Sigmoid colon (tissue), 7 donors: ENCODE measurements around the gene WDR81. TPM values are rescaled to one million over a fixed set of nuclear protein-coding genes. Genes with fewer than 3 reads are reported as not detected.
A peak's percentile ranks its signal among the peaks of the same experiment; 100 is the strongest.
"Not testable (repeated sequence)": the region's sequence is repeated elsewhere in the genome, so short reads cannot be mapped to it uniquely, and the experiment has no call there.

Source experiments
- DNase-seq: peaks from one replicate; pipeline ENCODE4 v3.0.0-alpha.2; 2019
- H3K27ac ChIP-seq, 4 donors: fragments of 200-600 bp; sonication (generic); one replicate each; pipeline ENCODE4 v1.5.1; 2016 to 2019; ENCODE audit warnings: mild to moderate bottlenecking in 1 of 4
- H3K27me3 ChIP-seq, 3 donors: fragments of 200-600 bp; sonication (generic); one replicate each; pipeline ENCODE4 v1.5.1; 2019; ENCODE audit warnings: mild to moderate bottlenecking in 1 of 3
- H3K36me3 ChIP-seq, 4 donors: fragments of 200-600 bp; sonication (generic); one replicate each; pipeline ENCODE4 v1.5.1; 2016 to 2019
- H3K4me1 ChIP-seq, 4 donors: fragments of 200-600 bp; sonication (generic); one replicate each; pipeline ENCODE4 v1.5.1; 2017 to 2019
- H3K4me3 ChIP-seq, 4 donors: fragments of 200-600 bp; sonication (generic); one replicate each; pipeline ENCODE4 v1.5.1; 2017 to 2019; ENCODE audit warnings: mild to moderate bottlenecking in 2 of 4, moderate library complexity in 1 of 4
- H3K9me3 ChIP-seq, 4 donors: fragments of 200-600 bp in 3 of 4; sonication (generic) in 3 of 4; one replicate each; pipeline versions ENCODE4 v1.5.1 to v1.6.1; 2013 to 2019
- CTCF ChIP-seq, 4 experiments: fragments of 450-650 bp in 3 of 4; fragments of 200-600 bp in 1 of 4; IDR thresholded peaks; one replicate each; pipeline ENCODE4 v1.5.1; 2016 to 2019; ENCODE audit warnings: antibody characterized with exemption in 4 of 4, mild to moderate bottlenecking in 3 of 4, moderate library complexity in 2 of 4
- EP300 ChIP-seq, 4 donors: sonication (generic); formaldehyde crosslinking; IDR thresholded peaks; one replicate each; pipeline ENCODE4 v1.6.1; 2017; ENCODE audit warnings: antibody characterized with exemption in 4 of 4
- POLR2A ChIP-seq, 2 donors: fragments of 450-650 bp; IDR thresholded peaks; one replicate each; pipeline ENCODE4 v1.6.1; 2016; ENCODE audit warnings: antibody characterized with exemption in 2 of 2, mild to moderate bottlenecking in 2 of 2, moderate library complexity in 2 of 2
- POLR2AphosphoS5 ChIP-seq, 4 donors: sonication (generic); formaldehyde crosslinking; IDR thresholded peaks; one replicate each; pipeline ENCODE4 v1.6.1; 2017; ENCODE audit warnings: antibody characterized with exemption in 4 of 4
- WGBS, 2 donors: extraction: QIAGEN DNeasy Blood & Tissue Kit; methylation state at CpG; one replicate each; pipeline ENCODE4 v1.1.7; 2013; 5-methylcytosine and 5-hydroxymethylcytosine counted together
- intact Hi-C: fragments of 100-400 bp; cut with DNase I; formaldehyde crosslinking; loops from one replicate; pipeline ENCODE4 v1.15.1; 2023
- polyA plus RNA-seq, 3 donors: library from polyadenylated mRNA; stranded (reverse); fragments of 200-250 nt; gene quantifications; one replicate each; pipeline ENCODE4 v1.2.3, GENCODE V29; 2013
- total RNA-seq, 4 donors: library from RNA; depleted of rRNA; stranded (reverse); fragments of >200 nt; gene quantifications; one replicate each; pipeline ENCODE4 v1.1.0, GENCODE V29; 2016
- donor health status: healthy with polysubstance abuse.
- donor health status: Bipolar disorder and iron deficiency.
- donor health status: healthy.

The WDR81 gene
- total and polyA plus RNA-seq, 7 donors, result 6.6 to 49.3 (median 26.7) TPM

GRCh38 chr17:1718362-1719165, 5.9 kb upstream of the WDR81 start:
- no peaks in the 10 kb centered on the region for H3K27me3 ChIP-seq
- TF ChIP-seq EP300 (IDR thresholded peaks at IDR 0.05), result no peak
- no peak for TF ChIP-seq POLR2A (IDR thresholded peaks at IDR 0.05)
- no peak for TF ChIP-seq POLR2AphosphoS5 (IDR thresholded peaks at IDR 0.05)
- no peak for TF ChIP-seq CTCF (IDR thresholded peaks at IDR 0.05)
- intact Hi-C loops, result loop anchor here (5.0 kb wide), 1 partner anchor 324 kb away; the partner anchor contains the start of gene OVCA2
- peak overlapping the region in 1 of 4 donors; percentile 69 for H3K4me3 ChIP-seq
- peaks cover 0 to 6% (median under 1%) of the 10 kb centered on the region in 4 donors for H3K36me3 ChIP-seq
- no peaks in the 10 kb centered on the region for H3K9me3 ChIP-seq
- H3K27ac ChIP-seq, result peak overlapping the region; percentile 95 to 100 (median 99)
- DNase-seq, result no peak
- peaks cover 0 to 41% (median 33%) of the 10 kb centered on the region in 4 donors for H3K4me1 ChIP-seq
- WGBS, 2 donors, result 72 to 86% methylated on average over 19 of the region's 19 CpGs

GRCh38 chr17:1720856-1721386, 3.6 kb upstream of the WDR81 start:
- Histone ChIP-seq H3K27me3 (no peaks in the 10 kb centered on the region), H3K4me3 (peak overlapping the region in 1 of 4 donors; percentile 8), H3K36me3 (no peaks in the 10 kb centered on the region), H3K9me3 (no peaks in the 10 kb centered on the region), H3K4me1 (peaks cover 0 to 51% (median 42%) of the 10 kb centered on the region in 4 donors), H3K27ac (peak overlapping the region in 3 of 4 donors; percentile 16 to 53 (median 25))
- WGBS, 2 donors, result 20 to 39% methylated on average over 11 of the region's 11 CpGs
- TF ChIP-seq CTCF (IDR thresholded peaks at IDR 0.05), result peak; percentile 89 to 98 (median 98)
- TF ChIP-seq POLR2AphosphoS5 (IDR thresholded peaks at IDR 0.05), result no peak
- peak; percentile 82 for DNase-seq
- intact Hi-C loops, result loop anchor here (2.0 kb wide), 1 partner anchor 146 kb away; no protein-coding TSS in a partner anchor

- 91 to 97% methylated on average over 8 of the region's 8 CpGs for WGBS, 2 donors
- H3K27ac ChIP-seq, result peak overlapping the region in 1 of 4 donors; percentile 92
- intact Hi-C loops, H3K9me3 ChIP-seq, H3K27me3 ChIP-seq, H3K4me3 ChIP-seq: not testable (repeated sequence)
- peak; percentile 37 for DNase-seq
- peaks cover 0 to 55% (median 49%) of the 10 kb centered on the region in 4 donors for H3K4me1 ChIP-seq
- peaks cover 0 to 11% (median 0%) of the 10 kb centered on the region in 4 donors for H3K36me3 ChIP-seq
These were observed 2.5 kb upstream of the WDR81 start for GRCh38 chr17:1722022-1722421.

- intact Hi-C loops, result loop anchor here (1.0 to 2.0 kb wide), 2 partner anchors 60 to 104 kb away; partner anchors contain the start of gene SMYD4
- Histone ChIP-seq H3K4me3 (peak overlapping the region; percentile 50 to 87 (median 77)), H3K4me1 (peaks cover 0 to 64% (median 44%) of the 10 kb centered on the region in 4 donors), H3K27ac (peak overlapping the region; percentile 83 to 95 (median 90)), H3K36me3 (peaks cover 0 to 26% (median 12%) of the 10 kb centered on the region in 4 donors), H3K9me3 (no peaks in the 10 kb centered on the region), H3K27me3 (no peaks in the 10 kb centered on the region)
- no peak for DNase-seq
- TF ChIP-seq EP300 (IDR thresholded peaks at IDR 0.05) (no peak), POLR2AphosphoS5 (IDR thresholded peaks at IDR 0.05) (no peak), CTCF (IDR thresholded peaks at IDR 0.05) (no peak), POLR2A (IDR thresholded peaks at IDR 0.05) (no peak)
- 7 to 21% methylated on average over 51 of the region's 51 CpGs for WGBS, 2 donors
These were observed 551 bp downstream of the WDR81 start for GRCh38 chr17:1724869-1725641.
